ENCODE results near the gene KRT3.

KRT3 gene

DNA sequence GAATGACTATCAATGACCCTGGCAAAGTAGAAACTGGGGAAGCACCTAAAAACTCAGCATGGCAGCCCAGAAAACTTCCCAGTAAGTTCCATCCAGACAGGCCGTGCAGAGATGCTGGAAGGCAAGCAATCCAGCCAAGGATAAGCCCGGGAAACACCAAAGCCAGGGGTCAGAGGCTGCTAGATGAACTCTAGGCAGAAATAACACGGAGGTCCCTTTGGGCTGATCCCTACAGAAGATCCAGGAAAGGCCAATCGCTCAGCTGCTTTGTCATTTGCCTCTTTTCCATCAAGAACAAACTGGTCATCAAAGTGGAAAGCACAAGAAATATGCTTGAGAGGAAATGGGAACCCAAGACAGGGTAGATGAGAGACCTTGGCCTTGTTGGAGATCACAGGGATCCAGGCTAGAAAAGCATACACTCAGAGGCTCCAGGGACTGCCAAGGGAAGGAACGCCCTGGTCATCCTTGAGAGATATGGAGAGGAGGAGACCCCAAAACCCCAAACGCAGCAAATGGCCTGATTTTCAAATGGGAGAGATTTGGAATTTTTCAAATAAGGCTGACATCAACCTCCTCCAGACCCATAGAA lies 31.7 kb upstream of the KRT3 start:
- no peak for DNase-seq (ENCODE audit: low spot score)

DNA sequence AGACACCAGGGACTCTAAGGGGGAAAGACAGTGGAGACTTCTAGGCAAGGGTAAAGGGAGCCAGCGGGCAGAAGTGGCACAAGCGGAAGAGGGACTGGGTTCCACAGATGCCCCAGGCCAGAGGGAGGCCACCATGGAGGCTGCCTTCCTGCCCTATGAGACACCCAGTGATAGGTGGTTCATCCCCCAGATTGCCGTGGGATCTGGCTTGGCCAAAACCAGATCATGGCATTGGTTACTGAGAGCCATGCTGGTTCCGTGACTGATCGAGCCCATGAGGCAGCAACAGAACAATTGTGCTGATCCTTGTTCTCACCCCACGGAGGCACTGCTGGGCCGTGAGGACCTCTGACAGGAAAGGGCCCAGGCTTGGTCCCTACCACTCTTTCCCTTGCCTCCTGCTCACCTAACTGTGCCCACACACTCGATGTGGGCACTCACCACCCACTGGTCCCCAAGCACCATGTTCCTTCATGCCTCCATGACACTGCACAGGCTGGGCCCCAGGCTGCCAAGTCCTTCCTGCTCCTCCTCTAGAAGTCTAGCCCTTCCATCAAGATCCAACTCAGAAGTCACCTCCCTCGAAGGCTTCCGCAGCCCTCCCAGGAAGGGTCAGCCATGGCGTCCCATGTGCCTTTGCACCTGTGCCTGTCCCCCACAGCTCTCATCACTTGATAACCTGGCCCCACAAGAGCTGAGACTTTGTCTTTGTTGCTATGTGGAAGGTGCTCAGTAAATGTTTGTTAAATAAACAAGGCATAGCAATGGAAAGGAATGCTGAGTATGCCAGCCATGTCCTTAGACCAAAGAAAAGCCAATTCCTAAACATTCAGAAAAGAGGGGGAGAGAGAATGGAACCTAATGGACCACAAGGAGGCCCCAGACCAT lies 30.9 kb upstream of the KRT3 start:
- no peak for DNase-seq (ENCODE audit: low spot score)

DNA sequence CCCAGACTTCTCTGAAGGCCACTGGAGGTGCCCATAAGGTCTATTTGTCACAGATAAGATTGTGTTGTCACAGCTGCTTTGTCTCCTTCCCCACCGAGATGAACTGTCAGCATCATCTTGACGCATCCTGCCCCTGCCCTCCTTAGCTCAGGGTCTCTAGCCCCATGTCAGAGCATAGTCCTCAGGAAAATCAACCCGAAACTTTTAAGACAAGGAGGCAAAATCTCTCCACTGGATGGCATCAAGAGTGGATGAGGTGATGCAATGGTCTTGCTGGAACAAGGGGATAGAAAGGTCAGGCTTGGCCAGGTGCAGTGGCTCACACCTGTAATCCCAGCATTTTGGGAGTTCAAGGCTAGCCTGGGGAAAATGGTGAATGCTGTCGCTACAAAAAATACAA lies 30.0 kb upstream of the KRT3 start:
- no peak for DNase-seq (ENCODE audit: low spot score)

DNA sequence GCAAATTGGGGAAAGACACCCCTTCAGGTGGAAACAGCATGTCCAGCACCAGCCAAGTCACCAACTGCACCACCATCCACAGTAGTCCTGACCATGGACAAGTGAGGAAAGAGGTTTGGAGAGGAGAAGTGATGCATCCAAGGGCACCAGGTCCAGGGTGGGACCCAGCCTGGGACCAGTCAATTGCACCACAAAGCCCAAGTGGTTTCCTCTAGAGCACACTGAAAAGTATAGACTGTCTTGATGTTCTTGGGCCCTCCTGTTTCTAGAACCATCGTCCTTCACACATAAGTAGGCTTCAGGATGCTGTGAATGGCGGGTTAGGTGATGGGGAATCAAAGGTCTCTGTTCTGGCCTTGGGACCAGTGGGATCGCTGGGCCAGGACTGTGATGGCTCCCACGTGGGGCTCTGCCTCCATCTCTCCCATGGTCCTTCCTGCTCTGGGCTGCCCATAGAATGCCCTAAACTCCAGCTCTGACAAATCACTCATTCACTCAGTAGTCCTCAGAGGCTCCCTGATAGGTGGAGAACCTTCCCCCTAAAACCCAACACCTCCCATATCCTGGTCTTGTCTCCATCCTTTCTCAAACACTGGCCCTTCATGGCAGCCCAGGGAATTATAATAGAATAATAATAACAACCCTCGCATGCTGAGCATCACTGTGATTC lies 29.0 kb upstream of the KRT3 start:
- no peak for DNase-seq (ENCODE audit: low spot score)

DNA sequence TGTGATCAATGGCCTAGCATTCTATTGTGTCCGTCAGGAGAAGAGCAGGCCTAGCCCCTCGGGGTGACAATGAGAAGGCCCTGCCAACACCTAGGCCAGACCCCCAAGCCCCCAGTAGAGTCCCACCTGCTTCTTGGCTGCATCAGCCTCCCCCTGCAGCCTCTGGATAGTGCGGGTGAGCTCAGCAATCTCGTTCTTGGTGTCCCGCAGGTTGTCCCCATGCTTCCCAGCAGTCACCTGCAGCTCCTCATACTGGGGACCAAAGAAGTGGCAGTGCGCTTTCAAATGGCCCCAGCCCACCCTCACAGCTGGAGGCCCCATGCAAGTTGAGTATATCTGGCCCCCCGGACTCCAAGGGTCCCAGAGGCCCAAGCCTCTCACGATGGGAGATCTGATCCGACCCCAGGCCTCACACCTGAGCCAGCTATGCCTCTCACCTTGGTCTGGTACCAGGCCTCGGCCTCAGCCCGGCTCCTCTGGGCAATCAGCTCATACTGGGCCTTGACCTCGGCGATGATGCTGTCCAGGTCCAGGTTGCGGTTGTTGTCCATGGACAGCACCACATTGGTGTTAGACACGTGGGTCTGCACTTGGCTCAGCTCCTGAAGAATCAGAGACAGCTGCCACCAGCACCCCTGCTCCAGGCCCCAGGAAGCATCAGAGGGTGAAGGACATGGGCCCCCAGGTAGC lies 28.0 kb upstream of the KRT3 start:
- DNase-seq (ENCODE audit: low spot score): no peak

DNA sequence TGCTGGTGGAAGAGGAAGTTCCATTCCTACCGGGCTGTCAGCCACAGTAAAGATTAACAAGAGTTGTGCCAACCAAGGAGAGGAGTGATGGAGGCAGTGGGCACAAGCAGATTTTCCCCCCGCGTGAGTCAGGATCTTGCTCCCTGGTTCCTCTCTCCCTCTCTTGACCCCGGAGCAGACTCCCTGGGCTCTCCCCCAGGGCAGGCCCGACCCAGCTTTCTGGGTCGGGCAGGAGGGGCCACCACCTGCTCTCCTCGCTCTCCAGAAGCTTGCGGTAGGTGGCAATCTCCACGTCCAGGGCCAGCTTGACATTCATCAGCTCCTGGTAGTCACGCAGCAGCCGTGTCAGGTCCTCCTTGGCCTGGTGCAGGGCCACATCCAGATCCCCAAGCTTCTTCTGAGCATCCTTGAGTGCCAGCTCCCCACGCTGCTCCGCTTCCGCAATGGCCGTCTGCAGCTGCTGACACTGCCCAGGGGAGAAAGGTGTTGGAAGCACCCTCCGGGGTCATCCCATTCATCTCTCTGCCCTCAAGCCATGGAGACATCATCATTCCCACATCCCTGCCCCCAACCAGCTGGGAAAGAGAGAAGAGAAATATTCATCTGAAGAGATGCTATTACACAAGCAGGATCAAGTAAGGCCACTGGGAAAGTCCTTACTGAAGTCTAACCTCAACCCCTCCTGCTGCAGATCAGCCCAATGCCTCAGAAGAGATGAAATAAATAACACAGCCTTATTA lies 27.0 kb upstream of the KRT3 start:
- DNase-seq (ENCODE audit: low spot score): no peak

DNA sequence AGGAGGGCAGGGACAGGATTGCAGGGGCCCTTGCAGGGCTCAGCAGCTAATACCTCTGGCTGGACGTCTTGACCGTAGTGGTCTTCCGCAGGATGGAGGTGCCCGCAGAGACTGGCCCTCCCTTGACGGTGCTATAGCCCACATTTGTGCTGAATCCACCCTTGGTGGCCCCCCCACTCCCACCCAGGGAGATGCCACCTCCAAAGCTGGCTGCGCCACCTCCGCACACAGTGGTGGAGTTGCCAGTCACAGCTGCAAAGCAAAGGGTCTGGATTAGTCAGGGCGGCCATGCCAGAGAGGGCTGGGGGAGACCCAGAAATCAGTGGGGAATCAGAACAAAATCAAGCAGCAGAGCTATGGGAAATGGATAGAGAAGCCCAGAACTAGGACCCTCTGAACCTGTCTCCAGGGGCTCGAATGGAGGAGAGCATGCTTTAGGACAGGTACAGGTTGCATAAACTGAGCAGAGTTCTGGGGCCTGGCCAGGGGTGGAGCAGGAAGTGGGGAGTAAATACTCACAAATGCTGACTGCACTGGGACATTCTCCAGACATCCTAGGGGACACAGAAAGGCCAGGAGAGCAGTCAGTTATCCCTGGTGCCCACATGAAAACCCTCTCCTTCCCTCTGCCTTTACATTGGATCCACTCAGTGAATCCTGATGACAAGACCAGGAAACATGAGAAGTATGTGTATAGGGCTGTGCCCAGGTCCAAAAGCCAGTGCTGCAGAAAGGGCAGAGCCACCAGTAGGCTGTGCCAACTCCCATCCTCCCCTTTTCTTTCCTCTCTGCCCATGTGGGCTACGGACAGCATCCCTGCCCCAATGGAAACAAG lies 26.1 kb upstream of the KRT3 start:
- DNase-seq (ENCODE audit: low spot score): no peak

DNA sequence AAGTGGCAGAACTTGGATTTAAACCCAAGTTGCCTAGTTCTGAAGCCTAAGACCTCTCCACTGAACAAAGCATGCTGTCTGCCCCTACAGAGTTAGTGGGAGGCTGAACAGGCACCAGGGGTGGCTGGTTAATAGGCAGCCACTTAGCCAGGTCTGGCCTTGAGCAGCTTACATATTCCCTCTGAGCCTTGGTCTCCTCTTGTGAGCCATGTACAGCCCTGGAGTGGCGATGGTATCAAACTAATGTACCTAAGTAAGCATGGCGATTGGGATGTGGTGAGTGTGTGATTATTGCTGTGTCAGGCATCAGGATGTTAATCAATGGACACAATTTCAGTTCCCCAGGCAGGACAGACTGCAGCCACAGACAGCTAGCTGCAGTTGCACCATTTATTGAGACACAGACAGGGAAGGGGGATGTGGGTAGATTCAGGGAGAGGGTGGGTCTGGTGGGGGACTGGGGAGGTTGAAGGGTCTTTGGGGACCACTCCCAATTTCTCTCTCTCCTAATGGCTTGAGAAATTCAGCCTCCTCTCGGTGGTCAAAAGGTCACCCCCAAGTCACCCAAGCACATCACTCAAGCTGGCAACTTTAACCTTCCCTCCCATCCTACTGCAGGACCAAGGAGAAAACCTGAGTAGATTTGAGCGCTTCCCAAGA lies 25.3 kb upstream of the KRT3 start:
- DNase-seq (ENCODE audit: low spot score): no peak

DNA sequence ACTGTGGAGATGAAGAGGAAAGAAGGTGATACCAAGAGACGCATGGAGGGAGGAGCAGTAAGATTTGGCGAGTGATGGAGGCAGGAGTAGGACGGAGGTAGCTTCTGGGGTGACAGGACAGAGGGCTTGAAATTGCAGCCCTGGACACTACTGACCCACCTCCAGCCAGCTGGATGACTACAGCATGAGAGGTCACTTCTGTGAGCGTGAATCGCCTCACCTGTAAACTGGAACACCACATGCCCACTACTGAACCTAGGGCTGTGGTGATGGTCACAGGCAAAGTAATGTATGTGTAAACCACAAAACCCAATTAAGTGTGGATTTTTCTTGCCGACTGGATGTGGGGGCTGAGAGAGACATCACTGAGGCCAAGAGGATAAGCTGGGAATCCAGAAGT lies 24.6 kb upstream of the KRT3 start:
- no peak for DNase-seq (ENCODE audit: low spot score)

DNA sequence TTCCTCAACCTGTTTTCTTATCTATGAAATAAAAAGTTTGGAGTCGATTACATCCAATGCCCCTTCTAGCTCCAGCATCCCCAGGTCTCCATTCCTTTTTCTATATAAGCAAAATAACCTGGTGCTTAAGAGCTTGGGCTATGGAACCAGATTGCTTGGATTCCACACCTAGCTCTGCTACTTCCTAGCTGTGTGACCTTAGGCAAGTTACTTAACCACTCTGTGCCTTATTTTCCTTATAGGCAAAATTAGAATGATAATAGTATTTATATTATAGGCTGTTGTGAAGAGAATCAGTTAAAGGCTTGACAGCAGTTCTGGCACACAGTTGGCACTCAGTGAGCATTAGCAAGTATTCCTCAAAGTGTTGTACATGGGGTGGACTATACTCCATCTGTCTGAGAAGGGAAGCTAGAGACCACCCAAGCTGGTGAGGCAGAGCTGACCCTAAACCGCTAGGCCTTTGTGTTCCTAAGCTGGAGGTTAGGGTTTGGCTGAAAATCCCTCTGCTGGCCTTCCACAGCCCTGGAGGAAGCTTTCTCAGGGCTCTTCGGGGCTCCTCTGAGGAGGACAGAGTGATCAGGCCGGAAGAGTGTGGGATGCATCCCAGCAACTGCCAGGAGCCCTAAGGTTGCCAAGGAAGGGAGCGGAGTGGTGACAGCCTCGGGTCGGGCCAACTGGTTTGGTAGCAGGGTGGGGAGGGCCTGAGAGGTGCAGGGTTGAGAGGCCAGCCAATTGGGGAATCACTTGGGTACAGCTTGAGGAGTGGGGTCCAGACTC lies 24.0 kb upstream of the KRT3 start:
- DNase-seq (ENCODE audit: low spot score): no peak

DNA sequence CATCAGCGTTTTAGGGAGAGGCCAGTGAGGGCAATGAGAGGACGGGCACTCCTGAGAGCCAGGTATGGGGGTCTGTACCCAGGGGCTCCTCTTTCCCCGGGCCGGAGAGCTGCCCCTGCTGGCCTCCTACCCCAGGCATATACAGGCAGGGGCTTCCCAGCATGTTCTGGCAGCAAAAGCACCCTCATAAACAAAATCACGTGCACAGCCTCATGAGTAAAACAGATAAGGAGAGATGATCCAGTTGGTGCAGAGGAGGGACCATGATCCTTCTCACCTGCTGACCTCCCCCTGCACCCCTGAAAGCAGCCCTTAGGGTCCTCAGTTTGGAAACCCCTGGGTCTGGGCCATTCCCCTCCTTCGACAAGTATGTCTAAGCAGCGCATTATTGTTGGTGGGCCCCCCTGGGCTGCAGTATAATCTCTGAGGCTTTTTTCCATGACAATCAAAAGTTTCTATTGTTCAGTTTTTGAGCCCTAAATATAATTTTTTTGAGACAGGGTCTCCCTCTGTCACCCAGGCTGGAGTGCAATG lies 23.0 kb upstream of the KRT3 start:
- no peak for DNase-seq (ENCODE audit: low spot score)

DNA sequence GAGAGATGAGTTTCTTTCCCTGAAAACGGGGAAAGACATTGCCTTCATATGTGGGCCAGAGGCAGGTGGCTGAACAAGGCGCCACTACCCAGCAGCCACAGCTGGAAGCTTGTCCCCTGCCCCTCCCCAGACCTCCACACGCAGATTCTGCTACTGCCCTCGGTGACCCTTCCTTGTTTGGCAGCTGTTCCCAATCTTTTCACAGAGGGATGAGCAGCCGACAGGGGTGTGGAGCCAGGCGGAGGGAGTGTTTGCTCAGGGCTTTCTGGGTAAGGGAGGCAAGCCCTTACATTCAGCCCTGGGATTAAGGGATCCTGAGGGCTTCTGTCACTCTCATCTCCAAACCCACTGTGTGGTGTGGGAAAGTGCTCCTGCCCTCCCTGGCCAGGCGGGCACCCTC lies 22.5 kb upstream of the KRT3 start:
- DNase-seq (ENCODE audit: low spot score): no peak

DNA sequence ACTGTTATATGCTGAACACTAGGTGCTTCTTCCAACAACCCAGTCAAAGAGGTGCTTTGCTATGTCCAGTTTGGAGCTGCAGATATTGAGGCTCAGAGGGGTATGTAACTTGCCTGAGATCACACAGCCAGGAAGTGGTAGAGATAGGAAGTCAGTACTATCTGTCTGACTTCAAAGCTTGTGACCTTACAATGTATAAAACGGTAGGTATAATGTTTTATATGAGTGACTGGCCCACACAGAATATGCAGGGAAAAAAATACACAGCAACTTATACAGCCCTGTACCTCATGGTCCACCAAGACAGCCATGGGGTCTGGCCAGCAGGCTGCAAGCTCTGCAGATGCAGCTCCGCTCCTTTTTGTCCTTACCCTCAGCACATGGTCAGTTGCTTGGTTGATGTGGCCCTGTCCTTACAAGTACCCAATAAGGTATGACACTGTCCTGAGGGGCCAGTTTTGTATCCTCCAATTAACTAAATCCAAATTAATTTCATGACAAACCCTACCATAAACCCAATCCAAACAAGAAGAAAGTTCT lies 21.9 kb upstream of the KRT3 start:
- DNase-seq (ENCODE audit: low spot score): no peak

DNA sequence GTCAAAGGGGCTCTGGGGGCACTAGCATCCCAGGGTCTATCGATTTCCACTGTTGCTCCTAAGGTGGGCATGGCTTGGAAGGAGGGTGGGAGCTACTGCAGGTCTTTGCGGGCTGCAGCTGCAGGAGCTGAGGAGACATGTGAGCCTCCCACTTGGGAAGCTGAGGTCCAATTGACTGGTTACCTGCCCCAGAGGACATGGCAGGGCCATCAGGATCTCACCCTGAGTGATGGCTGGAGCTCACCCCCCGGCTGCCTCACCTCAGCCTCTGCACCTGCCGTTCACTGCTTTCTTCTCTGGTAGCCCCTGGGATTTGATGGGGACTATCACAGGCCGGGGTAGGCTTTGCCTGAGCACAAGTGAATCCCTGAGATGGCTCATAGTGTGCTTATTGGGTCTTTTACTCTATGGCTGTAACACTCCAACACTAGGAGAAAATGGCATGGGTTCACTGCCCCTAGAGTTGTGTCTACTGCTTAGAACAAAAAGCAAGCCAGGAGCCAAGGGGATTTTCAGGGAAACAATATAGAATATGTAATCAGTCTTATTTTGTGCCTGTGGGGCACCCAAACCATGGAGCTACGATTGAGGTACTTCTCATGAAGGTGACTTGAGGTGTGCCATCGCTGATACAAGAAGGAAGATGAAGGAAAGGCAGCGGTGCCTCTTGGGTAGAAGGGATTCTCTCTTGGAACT lies 21.2 kb upstream of the KRT3 start:
- DNase-seq (ENCODE audit: low spot score): no peak

DNA sequence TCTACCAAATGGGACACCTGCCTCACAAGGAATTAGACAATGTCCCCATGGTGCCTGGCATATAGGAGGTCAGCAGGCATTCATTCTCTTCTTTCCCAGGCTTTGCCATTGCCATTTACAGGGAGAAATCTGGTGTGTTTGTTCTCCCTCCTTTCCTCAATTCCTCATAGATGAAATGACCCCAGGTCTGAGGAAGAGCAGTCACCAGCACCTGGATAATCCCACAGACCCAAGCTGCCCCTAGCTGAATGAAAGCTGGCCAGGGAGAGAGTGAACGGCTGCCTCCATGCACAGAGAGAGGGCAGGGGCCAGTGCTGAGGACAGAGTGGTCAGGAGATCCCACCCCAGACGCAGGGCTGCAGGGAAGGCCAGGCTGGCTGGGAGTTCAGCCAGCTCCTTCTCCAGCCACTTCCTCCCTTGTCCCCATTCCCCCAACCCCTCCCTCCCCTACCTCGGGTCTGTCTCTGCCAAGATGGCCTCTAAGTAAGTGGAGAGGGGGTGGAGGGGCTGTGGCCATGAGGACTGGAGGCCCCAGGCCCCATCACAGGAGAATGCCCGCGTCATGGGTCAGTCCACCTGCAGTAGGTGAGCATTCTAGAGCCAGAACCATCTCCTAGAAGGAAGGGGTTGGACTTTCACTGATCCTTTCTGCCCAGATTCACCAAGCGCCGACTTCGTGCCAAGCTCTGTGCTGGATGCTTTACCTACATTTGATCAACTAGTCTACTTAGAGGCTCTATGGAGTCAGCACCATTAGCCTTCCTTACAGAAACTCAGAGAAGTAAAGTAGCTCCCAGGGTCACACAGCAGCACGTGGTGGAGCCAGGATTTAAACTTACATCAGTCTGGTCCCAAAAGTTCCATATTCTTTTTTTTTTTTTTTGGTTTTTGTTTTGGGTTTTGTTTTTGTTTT lies 20.0 kb upstream of the KRT3 start:
- DNase-seq (ENCODE audit: low spot score): no peak

DNA sequence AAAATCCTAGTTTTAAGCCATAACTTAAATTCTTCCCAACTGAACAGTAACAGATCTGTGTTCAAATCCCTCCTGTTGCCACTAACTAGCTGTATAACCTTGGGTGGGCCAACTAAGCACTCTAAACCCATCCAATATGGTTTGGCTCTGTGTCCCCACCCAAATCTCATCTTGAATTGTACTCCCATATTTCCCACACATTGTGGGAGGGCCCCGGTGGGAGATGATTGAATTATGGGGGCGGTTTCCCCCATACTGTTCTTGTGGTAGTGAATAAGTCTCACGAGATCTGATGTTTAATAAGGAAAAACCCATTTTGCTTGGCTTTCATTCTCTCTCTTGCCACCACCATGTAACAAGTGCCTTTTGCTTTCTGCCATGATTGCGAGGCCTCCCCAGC lies 19.2 kb upstream of the KRT3 start:
- no peak for DNase-seq (ENCODE audit: low spot score)

DNA sequence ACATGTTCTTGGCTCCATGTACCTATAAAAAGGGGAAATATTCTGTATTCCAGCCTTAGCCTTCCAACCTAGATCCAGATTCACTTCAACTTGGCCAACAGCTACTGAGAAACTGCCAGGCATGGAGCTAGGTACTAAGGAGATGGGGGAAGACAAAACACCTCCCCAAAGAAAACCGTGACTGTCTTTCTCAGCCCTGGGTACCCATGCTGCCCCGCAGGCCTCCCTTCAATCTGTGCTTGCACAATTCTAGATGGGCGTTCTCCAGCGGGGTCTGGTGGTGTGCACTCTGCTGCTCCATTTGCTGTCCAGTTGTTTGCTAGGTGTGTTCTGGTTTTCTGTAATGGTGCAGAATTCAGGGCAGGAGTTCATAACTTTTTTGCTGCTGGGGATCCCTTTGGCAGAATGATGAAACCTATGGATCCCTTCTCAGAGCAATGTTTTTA lies 18.8 kb upstream of the KRT3 start:
- DNase-seq (ENCODE audit: low spot score): no peak
